Loucy (cell line): ENCODE data around the gene SPOCK1.

Source experiments
- H2AFZ ChIP-seq: fragments of 200-600 bp; sonication (generic); 2 replicates; pipeline ENCODE4 v1.6.0; 2016; ENCODE audit warnings: antibody characterized with exemption, mild to moderate bottlenecking, low read length, moderate library complexity
- H3F3A ChIP-seq: fragments of 200-600 bp; 2 replicates; pipeline ENCODE4 v1.6.0; 2016; ENCODE audit warnings: antibody characterized with exemption, low read depth, mild to moderate bottlenecking
- H3K27me3 ChIP-seq: fragments of 200-600 bp; sonication (generic); 2 replicates; pipeline ENCODE4 v1.6.1; 2014; ENCODE audit warnings: low read length, mild to moderate bottlenecking; ENCODE audit not compliant: insufficient read depth, poor library complexity, severe bottlenecking
- H3K36me3 ChIP-seq: fragments of 200-600 bp; sonication (generic); 2 replicates; pipeline ENCODE4 v1.6.1; 2016; ENCODE audit warnings: low read length; ENCODE audit not compliant: insufficient read depth
- H3K4me1 ChIP-seq: fragments of 200-600 bp; sonication (generic); 2 replicates; pipeline ENCODE4 v1.5.1; 2014; ENCODE audit warnings: low read length, mild to moderate bottlenecking; ENCODE audit not compliant: insufficient read depth, poor library complexity, severe bottlenecking
- H3K4me2 ChIP-seq: fragments of 200-600 bp; sonication (generic); 2 replicates; pipeline ENCODE4 v1.6.0; 2014; ENCODE audit warnings: antibody characterized with exemption, low read length, low read depth, mild to moderate bottlenecking; ENCODE audit not compliant: poor library complexity, severe bottlenecking
- H3K4me3 ChIP-seq: fragments of 200-600 bp; sonication (generic); 2 replicates; pipeline ENCODE4 v1.5.1; 2014; ENCODE audit warnings: low read length, mild to moderate bottlenecking, mixed read lengths; ENCODE audit not compliant: poor library complexity, severe bottlenecking
- H3K79me2 ChIP-seq: fragments of 200-600 bp; sonication (generic); 2 replicates; pipeline ENCODE4 v1.6.1; 2014; ENCODE audit warnings: low read length; ENCODE audit not compliant: insufficient read depth
- H3K9ac ChIP-seq: fragments of 200-600 bp; sonication (generic); 2 replicates; pipeline ENCODE4 v1.6.0; 2014; ENCODE audit warnings: mild to moderate bottlenecking, low read depth, low read length, moderate library complexity; ENCODE audit not compliant: poor library complexity, severe bottlenecking
- H3K9me2 ChIP-seq: fragments of 200-600 bp; sonication (generic); replicated peaks from 2 replicates; pipeline ENCODE4 v1.6.1; 2016; ENCODE audit warnings: low read depth, low read length, mixed read lengths
- H3K9me3 ChIP-seq: fragments of 200-600 bp; sonication (generic); 2 replicates; pipeline ENCODE4 v1.6.1; 2014; ENCODE audit warnings: mild to moderate bottlenecking, antibody characterized with exemption, low read length, low read depth; ENCODE audit not compliant: insufficient read depth
- H4K20me1 ChIP-seq: fragments of 200-600 bp; sonication (generic); 2 replicates; pipeline ENCODE4 v1.6.0; 2014; ENCODE audit warnings: antibody characterized with exemption, low read length, mild to moderate bottlenecking; ENCODE audit not compliant: insufficient read depth, poor library complexity, severe bottlenecking
- EZH2phosphoT487 ChIP-seq: fragments of 200-600 bp; IDR thresholded peaks from 2 replicates; pipeline ENCODE4 v1.6.1; 2018; ENCODE audit warnings: antibody characterized with exemption, mild to moderate bottlenecking, moderate library complexity, borderline replicate concordance
- TF ChIP-seq, protein P1 (sequence below): fragments of 200-600 bp; sonication (generic); conservative IDR thresholded peaks from 2 replicates; pipeline ENCODE4 v1.5.1; 2014; ENCODE audit warnings: mild to moderate bottlenecking, antibody characterized with exemption, low read length

SPOCK1 gene

DNA sequence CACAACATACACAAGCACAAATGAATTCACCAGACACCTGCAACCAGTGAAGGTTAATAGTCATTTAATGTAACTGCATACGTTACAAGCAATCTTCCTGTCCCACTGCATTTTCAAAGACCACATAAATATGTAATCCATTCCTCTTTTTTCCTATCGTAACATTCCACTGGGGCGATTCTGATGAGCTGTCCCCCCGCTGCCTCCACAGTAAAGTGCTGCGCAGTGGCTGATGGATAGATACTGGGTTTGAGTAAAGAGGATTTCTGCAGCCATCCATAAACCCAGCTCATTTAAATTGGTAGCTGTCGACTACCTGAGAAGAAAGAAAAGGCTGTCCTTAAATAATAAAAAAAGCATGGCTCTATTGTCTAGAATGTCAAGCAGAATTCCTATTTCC, 181.1 kb downstream of the SPOCK1 start:
- no peak for TF ChIP-seq EZH2phosphoT487
- TF ChIP-seq, protein P1, sequence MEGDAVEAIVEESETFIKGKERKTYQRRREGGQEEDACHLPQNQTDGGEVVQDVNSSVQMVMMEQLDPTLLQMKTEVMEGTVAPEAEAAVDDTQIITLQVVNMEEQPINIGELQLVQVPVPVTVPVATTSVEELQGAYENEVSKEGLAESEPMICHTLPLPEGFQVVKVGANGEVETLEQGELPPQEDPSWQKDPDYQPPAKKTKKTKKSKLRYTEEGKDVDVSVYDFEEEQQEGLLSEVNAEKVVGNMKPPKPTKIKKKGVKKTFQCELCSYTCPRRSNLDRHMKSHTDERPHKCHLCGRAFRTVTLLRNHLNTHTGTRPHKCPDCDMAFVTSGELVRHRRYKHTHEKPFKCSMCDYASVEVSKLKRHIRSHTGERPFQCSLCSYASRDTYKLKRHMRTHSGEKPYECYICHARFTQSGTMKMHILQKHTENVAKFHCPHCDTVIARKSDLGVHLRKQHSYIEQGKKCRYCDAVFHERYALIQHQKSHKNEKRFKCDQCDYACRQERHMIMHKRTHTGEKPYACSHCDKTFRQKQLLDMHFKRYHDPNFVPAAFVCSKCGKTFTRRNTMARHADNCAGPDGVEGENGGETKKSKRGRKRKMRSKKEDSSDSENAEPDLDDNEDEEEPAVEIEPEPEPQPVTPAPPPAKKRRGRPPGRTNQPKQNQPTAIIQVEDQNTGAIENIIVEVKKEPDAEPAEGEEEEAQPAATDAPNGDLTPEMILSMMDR: no peak
- Histone ChIP-seq H3K4me3 (no peak overlapping the region), H3F3A (no peaks in the 10 kb centered on the region), H3K9ac (no peak overlapping the region), H2AFZ (no peak overlapping the region), H3K79me2 (no peaks in the 10 kb centered on the region), H3K27me3 (no peaks in the 10 kb centered on the region), H3K9me3 (no peaks in the 10 kb centered on the region), H3K4me1 (no peaks in the 10 kb centered on the region), H3K9me2 (no peaks in the 10 kb centered on the region), H4K20me1 (no peaks in the 10 kb centered on the region), H3K36me3 (no peaks in the 10 kb centered on the region), H3K4me2 (no peak overlapping the region)

DNA sequence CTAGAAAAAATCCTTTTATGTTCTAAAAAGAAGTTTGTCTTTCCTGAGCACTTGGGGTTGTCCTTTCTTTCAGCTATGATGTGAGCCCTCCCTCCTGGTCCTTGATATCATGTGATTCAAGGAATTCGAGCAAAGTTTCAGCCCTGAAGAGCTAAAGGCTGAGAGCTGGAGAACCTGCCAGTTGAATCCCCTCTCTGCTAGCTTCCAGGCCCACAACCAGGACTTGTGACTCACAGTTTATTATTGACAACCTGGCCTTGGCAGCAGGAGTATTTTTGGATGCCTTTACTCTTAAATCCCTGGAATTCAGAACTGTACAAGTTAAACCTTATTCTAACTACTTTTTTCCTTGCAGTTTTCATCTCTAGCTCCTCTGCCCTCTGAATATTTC, 182.8 kb downstream of the SPOCK1 start:
- no peak overlapping the region for H3K4me2 ChIP-seq
- no peaks in the 10 kb centered on the region for H3K79me2 ChIP-seq
- TF ChIP-seq EZH2phosphoT487: no peak
- TF ChIP-seq, protein P1: no peak
- H3K9me2 ChIP-seq: no peaks in the 10 kb centered on the region
- H3K9ac ChIP-seq: no peak overlapping the region
- no peak overlapping the region for H2AFZ ChIP-seq
- H3K4me1 ChIP-seq: no peaks in the 10 kb centered on the region
- H3K4me3 ChIP-seq: no peak overlapping the region
- H3K36me3 ChIP-seq: no peaks in the 10 kb centered on the region
- no peaks in the 10 kb centered on the region for H3F3A ChIP-seq
- no peaks in the 10 kb centered on the region for H3K9me3 ChIP-seq
- no peaks in the 10 kb centered on the region for H3K27me3 ChIP-seq
- H4K20me1 ChIP-seq: no peaks in the 10 kb centered on the region

DNA sequence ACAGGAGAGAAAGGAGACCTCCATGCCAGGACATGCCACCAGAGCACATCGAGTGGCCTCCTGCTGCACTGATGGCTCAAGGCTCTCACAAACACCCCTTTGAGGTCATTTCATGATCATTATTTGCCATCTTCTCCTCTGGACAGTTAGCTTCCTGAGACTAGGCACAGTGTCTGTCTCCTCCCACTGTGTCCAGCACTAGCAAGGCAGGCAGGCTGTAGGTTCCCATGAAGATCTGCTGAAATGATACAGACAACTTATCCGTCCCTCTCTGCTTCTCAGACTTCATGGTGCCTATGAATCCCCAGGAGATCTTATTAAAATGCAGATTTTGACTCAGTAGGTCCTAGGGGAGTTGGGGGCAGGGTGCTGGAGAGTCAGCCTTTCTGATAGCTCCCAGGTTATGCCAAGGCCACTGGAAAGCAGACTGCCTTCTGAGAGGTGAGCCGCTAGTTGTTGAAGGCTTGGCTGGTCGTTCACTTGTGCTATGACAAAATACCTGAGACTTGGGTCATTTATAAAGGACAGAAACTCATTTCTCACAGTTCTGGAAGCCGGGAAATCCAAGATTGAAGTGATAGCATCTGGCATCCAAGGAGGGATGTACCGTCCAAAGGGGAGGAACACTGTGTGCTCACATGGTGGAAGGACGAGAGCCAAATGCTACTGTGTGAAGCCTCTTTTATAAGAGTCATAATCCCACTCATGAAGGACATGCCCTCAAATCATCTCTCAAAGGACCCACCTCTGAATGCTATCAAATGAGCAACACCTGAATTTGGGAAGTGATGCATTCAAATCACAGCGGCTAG, 183.4 kb downstream of the SPOCK1 start:
- H3K4me2 ChIP-seq: no peak overlapping the region
- H3K4me3 ChIP-seq: no peak overlapping the region
- no peaks in the 10 kb centered on the region for H3K4me1 ChIP-seq
- H4K20me1 ChIP-seq: no peaks in the 10 kb centered on the region
- no peak for TF ChIP-seq EZH2phosphoT487
- TF ChIP-seq, protein P1: no peak
- no peaks in the 10 kb centered on the region for H3K9me3 ChIP-seq
- H3K27me3 ChIP-seq: no peaks in the 10 kb centered on the region
- no peak overlapping the region for H3K9ac ChIP-seq
- H2AFZ ChIP-seq: no peak overlapping the region
- no peaks in the 10 kb centered on the region for H3K36me3 ChIP-seq
- no peaks in the 10 kb centered on the region for H3K79me2 ChIP-seq
- no peaks in the 10 kb centered on the region for H3F3A ChIP-seq
- no peaks in the 10 kb centered on the region for H3K9me2 ChIP-seq
